DMS53 (cell line): ENCODE measurements around the gene GPNMB.

Source experiments
- DNase-seq: peaks from one replicate; lab custom pipeline; 2025; lab: John Stamatoyannopoulos, UW

The GPNMB gene

DNA sequence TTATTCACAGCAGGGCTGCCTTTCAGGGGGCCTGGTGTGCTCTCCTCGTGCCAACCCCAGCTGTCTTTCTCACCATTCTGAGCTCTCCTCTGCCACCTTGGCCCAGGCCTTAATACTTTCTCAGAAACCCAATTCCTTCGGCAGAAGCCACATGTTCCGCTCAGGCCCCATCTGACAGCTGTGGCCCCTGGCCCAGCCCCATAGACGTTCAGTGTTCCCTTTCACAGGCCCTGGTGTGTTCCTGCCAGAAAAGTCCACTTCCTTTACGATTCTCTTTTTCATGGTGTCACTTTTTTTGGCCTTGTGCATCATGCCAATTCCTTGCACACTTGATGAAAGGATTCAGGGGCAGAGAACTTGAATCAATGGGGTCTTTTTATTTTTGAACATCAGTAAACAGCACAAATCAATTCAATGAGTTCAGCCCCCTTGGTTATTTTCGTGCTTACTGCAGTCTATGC is 15.9 kb upstream of the GPNMB start:
- no peak for DNase-seq

DNA sequence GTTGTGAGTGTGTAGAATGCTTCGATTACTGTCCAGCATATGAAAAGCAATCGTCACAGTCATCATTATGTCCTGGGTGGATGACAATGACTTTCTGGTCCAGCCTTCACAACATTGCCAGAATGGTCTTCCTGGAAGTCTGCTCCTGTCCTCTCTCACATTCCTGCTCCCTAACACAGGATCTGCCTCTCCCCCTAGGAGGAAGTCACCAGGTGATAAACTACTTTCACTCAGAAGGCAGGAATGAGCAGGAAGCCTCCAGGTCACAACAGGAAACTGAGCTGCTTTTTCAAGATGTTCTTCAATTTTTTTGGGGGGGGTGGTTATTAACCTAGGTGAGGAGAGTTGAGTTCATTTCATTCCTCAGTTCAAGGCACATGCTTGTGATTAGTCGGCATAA is 13.6 kb upstream of the GPNMB start:
- peak; percentile 26 for DNase-seq

GRCh38 chr7:23234569-23235296 is 11.8 kb upstream of the GPNMB start:
- peak; percentile 32 for DNase-seq

DNA sequence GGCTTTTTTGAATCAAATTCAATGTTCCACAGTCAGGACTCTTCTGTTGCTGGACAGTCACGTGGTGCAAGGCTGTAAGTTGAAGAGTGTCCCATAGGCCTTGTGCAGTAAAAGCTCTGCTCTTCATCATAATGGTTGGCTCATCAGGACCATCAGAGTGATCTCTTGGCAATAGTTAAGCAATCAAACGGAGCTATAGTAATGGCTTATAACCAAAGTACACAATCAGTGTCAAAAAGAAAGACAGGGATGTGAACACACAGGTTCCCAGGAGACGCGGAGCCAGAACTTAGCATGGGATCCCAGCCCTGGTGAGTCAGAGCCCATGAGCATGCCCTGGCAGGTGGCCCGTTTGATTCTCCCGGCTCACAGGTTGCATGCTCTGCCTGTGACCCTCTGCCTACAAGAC is 10.8 kb upstream of the GPNMB start:
- DNase-seq: peak; percentile 33

DNA sequence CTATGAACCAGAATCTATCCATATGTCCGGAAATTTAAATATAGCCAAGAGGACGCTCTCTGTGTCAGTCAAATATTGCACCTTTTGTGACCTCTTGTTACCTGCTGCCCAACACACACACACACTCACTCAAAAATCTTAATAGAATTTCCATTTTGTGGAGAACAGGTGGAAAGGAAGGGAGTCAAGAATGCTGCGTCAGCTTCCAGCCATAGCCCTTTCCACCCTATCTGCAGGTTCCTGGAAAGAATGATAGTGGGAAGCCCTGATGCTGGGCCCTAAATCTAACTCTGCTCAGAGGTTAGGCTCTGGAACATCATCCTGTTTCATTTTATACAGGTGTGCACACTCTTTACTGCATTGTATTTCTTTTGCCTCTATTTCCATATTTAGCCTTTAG is 9.6 kb upstream of the GPNMB start:
- no peak for DNase-seq

DNA sequence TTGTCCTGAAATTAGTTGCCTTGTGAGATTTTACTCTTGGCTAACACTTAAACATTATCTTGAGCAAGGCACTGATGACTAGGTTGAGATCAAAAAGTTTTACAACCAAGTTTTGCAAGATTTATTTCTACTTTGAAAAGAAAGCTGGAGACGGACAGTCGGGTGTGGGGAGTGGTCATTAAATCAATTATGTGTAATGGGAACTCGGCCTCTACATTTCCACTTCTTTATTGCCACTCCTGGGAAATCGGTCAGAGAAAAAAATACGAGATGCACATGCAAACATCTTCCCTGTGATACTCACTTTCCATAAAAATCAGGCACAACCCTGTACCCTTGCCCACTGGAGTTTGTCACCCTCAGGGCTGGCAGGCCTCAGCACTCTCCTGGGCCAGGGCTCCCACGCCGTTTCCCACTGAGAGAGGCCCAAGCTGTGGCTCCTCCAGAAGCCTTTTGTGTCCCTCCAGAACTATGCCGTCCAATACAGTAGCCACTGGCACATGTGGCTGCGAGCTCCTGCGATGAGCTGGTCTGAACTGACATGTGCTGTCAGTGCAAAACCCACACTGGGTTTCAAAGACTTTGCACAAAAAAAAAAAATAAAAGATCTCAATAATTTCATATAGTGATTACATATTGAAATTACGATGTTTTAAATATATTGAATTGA is 7.5 kb upstream of the GPNMB start:
- no peak for DNase-seq

GRCh38 chr7:23239698-23240097 is 6.9 kb upstream of the GPNMB start:
- DNase-seq: no peak

GRCh38 chr7:23242321-23242720 is 4.3 kb upstream of the GPNMB start:
- no peak for DNase-seq

DNA sequence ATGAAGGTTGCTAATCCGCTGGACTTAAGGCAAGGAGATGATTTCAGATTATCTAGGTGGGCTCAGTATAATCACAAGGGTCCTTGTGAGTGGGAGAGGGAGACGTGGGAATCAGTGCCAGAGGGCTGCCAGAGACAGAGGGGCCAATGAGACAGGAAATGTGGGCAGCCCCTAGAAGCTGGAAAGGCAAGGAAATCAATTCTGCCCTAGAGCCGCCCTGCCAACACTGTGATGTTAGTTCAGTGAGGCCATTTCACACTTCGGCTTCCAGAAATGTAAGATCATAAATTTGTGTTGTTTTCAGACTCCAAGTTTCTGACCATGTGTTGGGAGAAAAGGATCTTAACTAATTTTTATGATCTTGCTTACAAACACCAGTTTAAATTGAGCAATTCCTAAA is 3.6 kb upstream of the GPNMB start:
- no peak for DNase-seq

DNA sequence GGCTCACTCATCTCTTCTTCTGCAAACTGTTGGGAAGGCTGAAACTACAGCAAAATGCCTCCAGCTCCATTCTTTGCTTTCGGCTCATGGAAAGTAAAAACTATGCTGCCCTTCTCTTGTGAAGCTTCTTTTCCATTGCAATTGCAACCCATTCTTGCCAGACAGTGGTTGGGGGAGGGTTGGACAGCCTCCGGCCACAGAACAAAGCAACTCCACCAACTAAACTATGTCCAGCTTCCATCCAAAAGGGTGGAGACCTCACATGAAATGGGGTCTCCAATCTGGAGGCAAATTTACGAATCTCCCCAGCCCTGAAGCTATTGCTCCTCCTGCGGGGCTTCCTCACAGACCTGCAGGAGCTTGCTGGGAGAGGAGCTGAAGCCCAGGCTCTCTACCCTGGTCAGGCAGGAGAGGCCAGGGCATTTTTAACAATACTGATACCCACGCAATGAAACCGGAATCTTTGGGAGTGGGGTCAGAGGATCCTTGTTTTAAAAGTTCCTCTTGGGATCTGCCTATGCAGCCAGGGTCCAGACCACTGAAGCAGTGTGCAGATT is 549 bp downstream of the GPNMB start:
- DNase-seq: no peak

- no peak for DNase-seq
These were observed 1.2 kb downstream of the GPNMB start for GRCh38 chr7:23247603-23248335.

DNA sequence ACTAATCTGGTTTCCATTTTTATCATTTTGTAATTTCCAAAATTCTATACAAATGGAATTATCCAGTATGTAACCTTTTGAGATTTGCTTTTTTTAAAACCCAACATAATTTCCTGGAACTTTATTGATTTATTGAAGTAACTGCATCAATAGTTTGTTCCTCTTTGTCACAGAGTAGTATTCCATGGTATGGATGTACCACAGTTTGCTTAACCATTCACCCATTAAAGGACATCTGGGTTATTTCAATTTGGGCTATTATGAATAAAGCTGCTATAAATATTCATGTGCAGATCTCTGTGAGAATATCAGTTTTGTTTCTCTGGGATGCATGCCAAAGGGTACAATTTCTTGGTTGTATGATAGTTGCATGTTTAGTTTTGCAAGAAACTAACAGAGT is 2.9 kb downstream of the GPNMB start:
- DNase-seq: no peak

GRCh38 chr7:23254051-23254681 is 7.6 kb downstream of the GPNMB start:
- DNase-seq: no peak

GRCh38 chr7:23256731-23257130 is 10.2 kb downstream of the GPNMB start:
- no peak for DNase-seq

GRCh38 chr7:23260371-23260770 is 13.8 kb downstream of the GPNMB start:
- no peak for DNase-seq

GRCh38 chr7:23261843-23262452 is 15.4 kb downstream of the GPNMB start:
- DNase-seq: peak; percentile 92

- DNase-seq: no peak
These were observed 18.4 kb downstream of the GPNMB start for GRCh38 chr7:23264916-23265458.

DNA sequence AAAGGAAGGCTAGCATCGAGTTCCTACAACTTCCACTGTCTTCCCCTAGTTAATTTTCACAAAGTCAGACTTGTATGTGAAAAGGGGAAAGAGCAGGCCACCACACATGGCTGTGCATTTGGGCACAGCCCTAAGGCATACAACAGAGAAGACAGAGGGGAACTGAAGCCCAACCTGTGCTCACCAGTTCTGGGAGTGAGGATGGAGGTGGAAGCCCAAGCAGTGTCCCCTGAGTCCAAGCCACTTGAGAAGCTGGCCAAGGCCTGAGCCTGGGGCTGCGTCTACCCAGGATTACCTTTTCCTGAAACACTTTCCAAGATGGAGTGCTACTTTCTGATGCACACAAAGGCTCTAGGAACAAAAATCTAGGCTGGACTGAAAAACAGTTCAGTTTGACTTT is 20.3 kb downstream of the GPNMB start:
- no peak for DNase-seq

- no peak for DNase-seq
These were observed 20.8 kb downstream of the GPNMB start for GRCh38 chr7:23267357-23267756.

DNA sequence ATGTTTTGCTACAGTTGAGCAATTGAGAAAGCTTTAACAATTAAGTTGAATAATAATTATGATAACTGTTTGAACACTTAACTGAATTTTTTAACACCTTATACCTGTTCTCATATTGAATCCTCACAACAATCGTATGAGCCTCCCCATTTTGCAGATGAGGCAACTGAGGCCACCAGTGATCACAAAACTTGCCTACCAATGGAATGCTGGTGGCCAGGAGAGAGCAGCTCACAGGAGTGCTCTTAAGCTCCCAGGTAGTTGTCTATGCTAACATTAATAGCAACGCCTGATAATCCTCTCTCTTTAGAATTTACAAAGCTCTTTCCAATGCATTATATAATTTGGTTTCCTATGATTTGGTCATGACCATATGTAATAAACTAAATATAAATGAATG is 21.6 kb downstream of the GPNMB start:
- no peak for DNase-seq

DNA sequence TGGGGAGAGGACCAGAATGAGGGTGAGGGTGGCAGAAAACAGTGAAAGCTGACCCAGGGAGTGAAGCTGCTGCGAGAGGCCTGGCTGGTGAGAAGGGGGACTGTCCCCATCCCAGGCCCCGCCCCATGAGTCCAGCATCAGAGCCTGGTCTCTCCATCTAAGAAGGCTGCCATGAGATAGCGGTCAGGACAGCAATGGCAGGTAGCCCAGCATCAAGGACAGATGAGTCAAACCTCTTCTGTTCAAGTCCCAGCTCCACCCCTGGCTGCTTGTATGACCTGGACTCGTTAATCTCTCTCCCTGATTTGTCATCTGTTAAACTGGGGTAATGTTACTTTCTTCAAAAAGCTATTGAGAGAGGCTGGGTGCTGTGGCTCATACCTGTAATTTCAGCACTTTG is 22.2 kb downstream of the GPNMB start:
- peak; percentile 54 for DNase-seq

- no peak for DNase-seq
These were observed 25.7 kb downstream of the GPNMB start for GRCh38 chr7:23272275-23272674.
